HCT116 (cell line): ENCODE measurements around the gene PPP1R2B. TPM values are rescaled to one million over a fixed set of nuclear protein-coding genes. Genes with fewer than 3 reads are reported as not detected.

Experiments used
- ATAC-seq: fragments of 200-7000 bp; cut with Tn5 transposase; 2 replicates; pipeline ENCODE4 v1.9.1; 2020; ENCODE audit warnings: mild to moderate bottlenecking, moderate library complexity
- BruUV-seq: library from RNA; stranded (reverse); fragments of 400-500 nt; replicated peaks from 2 replicates; lab custom pipeline; 2021; lab: Mats Ljungman, UMichigan
- CTCF ChIA-PET: fragments of 300-600 bp; sonication (Branson Sonifier 250); formaldehyde crosslinking; loops from one replicate; lab custom pipeline; 2021; ENCODE audit warnings: antibody characterized with exemption; lab: Charles Lee
- POLR2A ChIA-PET: fragments of 300-600, 350-600 bp; sonication (Branson Sonifier 250); formaldehyde crosslinking; loops from one replicate; lab custom pipeline; 2021; ENCODE audit warnings: antibody characterized with exemption; lab: Charles Lee
- RAD21 ChIA-PET, 2 experiments: fragments of 300-600 bp; sonication (Branson Sonifier 250); formaldehyde crosslinking; loops; one replicate each; lab custom pipeline; 2023; ENCODE audit warnings: low total read pairs in 2 of 2; ENCODE audit not compliant: uncharacterized antibody in 2 of 2, unreplicated experiment in 2 of 2, low non-redundant PET in 1 of 2; lab: Charles Lee
- DNase-seq: peaks from one replicate; pipeline ENCODE4 v3.0.0-alpha.2; 2010; ENCODE audit warnings: low read depth, low spot score
- H2AFZ ChIP-seq: fragments of 200-600 bp; shearing (Covaris generic), sonication (generic); 2 replicates; pipeline ENCODE4 v1.6.1; 2017; ENCODE audit warnings: low read depth, mixed run types, mixed read lengths, antibody characterized with exemption, low read length; ENCODE audit not compliant: poor library complexity, severe bottlenecking
- H3K27ac ChIP-seq: 2 replicates; pipeline ENCODE4 v1.5.1; 2012; ENCODE audit warnings: low read depth, low read length
- H3K27me3 ChIP-seq: fragments of 200-600 bp; sonication (generic); 2 replicates; pipeline ENCODE4 v1.6.1; 2016; ENCODE audit warnings: mixed run types, low read length, mixed read lengths; ENCODE audit not compliant: insufficient read depth
- H3K36me3 ChIP-seq, 2 experiments: fragments of 200-500 bp in 1 of 2; fragments of 200-600 bp in 1 of 2; sonication (Bioruptor generic) in 1 of 2; sonication (generic) in 1 of 2; 2 replicates each; pipeline versions ENCODE4 v1.5.1 to v1.6.1; 2014 to 2016; ENCODE audit warnings: low read length in 2 of 2, inconsistent platforms in 1 of 2, mixed read lengths in 1 of 2, mixed run types in 1 of 2; ENCODE audit not compliant: insufficient read depth in 2 of 2, control insufficient read depth in 1 of 2
- H3K4me1 ChIP-seq, 2 experiments: fragments of 200-600 bp in 1 of 2; sonication (generic) in 1 of 2; 2 replicates each; pipeline versions ENCODE4 v1.5.1 to v1.6.1; 2012 to 2017; ENCODE audit warnings: low read length in 2 of 2, inconsistent platforms in 1 of 2, mild to moderate bottlenecking in 1 of 2, mixed read lengths in 1 of 2, mixed run types in 1 of 2, moderate library complexity in 1 of 2; ENCODE audit not compliant: insufficient read depth in 2 of 2, control insufficient read depth in 1 of 2
- H3K4me2 ChIP-seq: fragments of 200-600 bp; sonication (generic); 2 replicates; pipeline ENCODE4 v1.6.1; 2017; ENCODE audit warnings: mixed run types, low read length, mixed read lengths
- H3K4me3 ChIP-seq, 2 experiments: fragments of 200-600 bp in 1 of 2; sonication (generic) in 1 of 2; replicated peaks in 1 of 2; 2 replicates each; pipeline ENCODE4 v1.5.1; 2011 to 2016; ENCODE audit warnings: low read length in 2 of 2, control low read depth in 1 of 2, low read depth in 1 of 2, mild to moderate bottlenecking in 1 of 2, mixed read lengths in 1 of 2, mixed run types in 1 of 2
- H3K79me2 ChIP-seq: fragments of 200-600 bp; sonication (generic); 2 replicates; pipeline ENCODE4 v1.6.1; 2017; ENCODE audit warnings: mild to moderate bottlenecking, mixed run types, low read length, moderate library complexity, mixed read lengths; ENCODE audit not compliant: insufficient read depth
- H3K9ac ChIP-seq: fragments of 200-600 bp; sonication (generic); 2 replicates; pipeline ENCODE4 v1.6.1; 2016; ENCODE audit warnings: low read length, mixed read lengths
- H3K9me2 ChIP-seq: fragments of 200-600 bp; sonication (generic), shearing (Covaris generic); 2 replicates; pipeline ENCODE4 v1.6.1; 2017; ENCODE audit warnings: mixed run types, mild to moderate bottlenecking, moderate library complexity; ENCODE audit not compliant: insufficient read depth
- H3K9me3 ChIP-seq, 2 experiments: fragments of 200-500 bp in 1 of 2; fragments of 200-600 bp in 1 of 2; sonication (Bioruptor generic) in 1 of 2; sonication (generic) in 1 of 2; 2 replicates each; pipeline ENCODE4 v1.6.1; 2014 to 2017; ENCODE audit warnings: low read length in 2 of 2, mixed read lengths in 2 of 2, inconsistent platforms in 1 of 2, low read depth in 1 of 2, mild to moderate bottlenecking in 1 of 2, mixed run types in 1 of 2, moderate library complexity in 1 of 2; ENCODE audit not compliant: control insufficient read depth in 1 of 2, insufficient read depth in 1 of 2
- H4K20me1 ChIP-seq: fragments of 200-600 bp; sonication (generic), shearing (Covaris generic); 2 replicates; pipeline ENCODE4 v1.6.1; 2017; ENCODE audit warnings: mixed run types, mild to moderate bottlenecking, moderate library complexity; ENCODE audit not compliant: insufficient read depth
- CBX3 ChIP-seq: IDR thresholded peaks from 2 replicates; pipeline ENCODE4 v1.6.1; 2012; ENCODE audit warnings: low read depth
- CEBPB ChIP-seq: IDR thresholded peaks from 2 replicates; pipeline ENCODE4 v1.6.1; 2012; ENCODE audit warnings: low read depth
- EGR1 ChIP-seq: IDR thresholded peaks from 2 replicates; pipeline ENCODE4 v1.6.1; 2012; ENCODE audit warnings: low read depth
- ELF1 ChIP-seq: IDR thresholded peaks from 2 replicates; pipeline ENCODE4 v1.6.1; 2012; ENCODE audit warnings: low read depth, borderline replicate concordance
- EZH2 ChIP-seq: fragments of 200-600 bp; sonication (generic); IDR thresholded peaks from 2 replicates; pipeline ENCODE4 v1.6.1; 2017; ENCODE audit warnings: antibody characterized with exemption, mixed run types
- EZH2phosphoT487 ChIP-seq: fragments of 200-600 bp; IDR thresholded peaks from 2 replicates; pipeline ENCODE4 v1.6.1; 2018; ENCODE audit warnings: antibody characterized with exemption, borderline replicate concordance
- FOSL1 ChIP-seq: IDR thresholded peaks from 2 replicates; pipeline ENCODE4 v1.6.1; 2012; ENCODE audit warnings: low read depth
- MAX ChIP-seq: IDR thresholded peaks from 2 replicates; pipeline ENCODE4 v1.6.1; 2012
- POLR2A ChIP-seq: IDR thresholded peaks from 2 replicates; pipeline ENCODE4 v1.7.0; 2011; ENCODE audit warnings: borderline replicate concordance; ENCODE audit not compliant: insufficient read depth, insufficient read length; ENCODE audit errors: extremely low read depth
- RAD21 ChIP-seq: IDR thresholded peaks from 2 replicates; pipeline ENCODE4 v1.6.1; 2012; ENCODE audit warnings: low read depth, mild to moderate bottlenecking
- SIN3A ChIP-seq: IDR thresholded peaks from 2 replicates; pipeline ENCODE4 v1.6.1; 2012; ENCODE audit warnings: low read depth
- SP1 ChIP-seq: IDR thresholded peaks from 2 replicates; pipeline ENCODE4 v1.6.1; 2012; ENCODE audit warnings: low read depth
- SRF ChIP-seq: IDR thresholded peaks from 2 replicates; pipeline ENCODE4 v1.6.1; 2012; ENCODE audit warnings: low read depth
- TCF7L2 ChIP-seq: IDR thresholded peaks from 2 replicates; pipeline ENCODE4 v1.7.0; 2011; ENCODE audit warnings: borderline replicate concordance, inconsistent platforms; ENCODE audit not compliant: insufficient read depth, insufficient read length; ENCODE audit errors: extremely low read depth
- ZFX ChIP-seq: fragments of 450-650 bp; IDR thresholded peaks from 2 replicates; pipeline ENCODE4 v1.6.1; 2017
- ZNF274 ChIP-seq: fragments of 200-500 bp; sonication (Bioruptor generic); IDR thresholded peaks from 2 replicates; pipeline ENCODE4 v1.6.1; 2014; ENCODE audit warnings: mild to moderate bottlenecking, low read depth, low read length, inconsistent platforms
- intact Hi-C: fragments of 100-400 bp; cut with micrococcal nuclease; formaldehyde crosslinking; loops from 2 replicates; pipeline ENCODE4 v1.10.0; 2022
- total RNA-seq: library from RNA; stranded (reverse); gene quantifications from one replicate; pipeline ENCODE4 v1.2.1, GENCODE V29; 2021; ENCODE audit not compliant: unreplicated experiment
- TF ChIP-seq, protein P1 (sequence below): IDR thresholded peaks from 2 replicates; pipeline ENCODE4 v1.6.1; 2012
- TF ChIP-seq, protein P2 (sequence below): IDR thresholded peaks from 2 replicates; pipeline ENCODE4 v1.6.1; 2012; ENCODE audit warnings: low read depth

Gene PPP1R2B
- total RNA-seq, 1 experiment from 2014 or later: not detected

DNA sequence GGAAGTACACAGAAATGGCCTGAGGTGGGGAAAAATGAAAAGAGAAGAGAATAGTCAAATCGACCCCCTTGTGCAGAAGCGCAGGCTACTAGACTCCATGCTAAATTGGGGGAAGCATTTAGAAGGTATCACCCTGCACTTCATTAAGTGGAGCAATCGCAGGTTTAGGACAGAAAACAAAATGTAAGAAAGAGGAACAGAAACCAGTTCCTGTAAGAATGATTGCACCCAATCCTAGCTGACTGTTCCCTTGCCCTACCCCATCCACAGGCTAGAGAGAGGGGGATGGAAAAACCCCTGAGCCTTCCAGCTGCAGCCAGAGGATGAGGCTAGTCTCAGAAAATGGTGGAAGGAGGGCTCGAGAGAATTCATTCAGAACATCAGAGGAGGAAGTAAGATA, 23.9 kb upstream of the PPP1R2B start:
- no peak overlapping the region for H3K27ac ChIP-seq
- ChIA-PET POLR2A (no interaction called here), CTCF (no interaction called here), RAD21 (no interaction called here)
- H3K9ac ChIP-seq: no peak overlapping the region
- no peaks in the 10 kb centered on the region for H4K20me1 ChIP-seq
- 0 out of 2 replicates have a peak, but pooled peaks cover 4% of the 10 kb centered on the region for H3K27me3 ChIP-seq
- no peak overlapping the region for H3K4me3 ChIP-seq
- H3K36me3 ChIP-seq: no peaks in the 10 kb centered on the region
- ATAC-seq (no peak), DNase-seq (no peak)
- TF ChIP-seq FOSL1 (no peak), EZH2 (no peak), TCF7L2 (no peak), ZFX (no peak), EGR1 (no peak), RAD21 (no peak), SIN3A (no peak), CEBPB (no peak), ZNF274 (no peak), EZH2phosphoT487 (no peak), SP1 (no peak), ELF1 (no peak), SRF (no peak), POLR2A (no peak), CBX3 (no peak), MAX (no peak)
- TF ChIP-seq, protein P1, sequence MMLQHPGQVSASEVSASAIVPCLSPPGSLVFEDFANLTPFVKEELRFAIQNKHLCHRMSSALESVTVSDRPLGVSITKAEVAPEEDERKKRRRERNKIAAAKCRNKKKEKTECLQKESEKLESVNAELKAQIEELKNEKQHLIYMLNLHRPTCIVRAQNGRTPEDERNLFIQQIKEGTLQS: no peak
- TF ChIP-seq, protein P2, sequence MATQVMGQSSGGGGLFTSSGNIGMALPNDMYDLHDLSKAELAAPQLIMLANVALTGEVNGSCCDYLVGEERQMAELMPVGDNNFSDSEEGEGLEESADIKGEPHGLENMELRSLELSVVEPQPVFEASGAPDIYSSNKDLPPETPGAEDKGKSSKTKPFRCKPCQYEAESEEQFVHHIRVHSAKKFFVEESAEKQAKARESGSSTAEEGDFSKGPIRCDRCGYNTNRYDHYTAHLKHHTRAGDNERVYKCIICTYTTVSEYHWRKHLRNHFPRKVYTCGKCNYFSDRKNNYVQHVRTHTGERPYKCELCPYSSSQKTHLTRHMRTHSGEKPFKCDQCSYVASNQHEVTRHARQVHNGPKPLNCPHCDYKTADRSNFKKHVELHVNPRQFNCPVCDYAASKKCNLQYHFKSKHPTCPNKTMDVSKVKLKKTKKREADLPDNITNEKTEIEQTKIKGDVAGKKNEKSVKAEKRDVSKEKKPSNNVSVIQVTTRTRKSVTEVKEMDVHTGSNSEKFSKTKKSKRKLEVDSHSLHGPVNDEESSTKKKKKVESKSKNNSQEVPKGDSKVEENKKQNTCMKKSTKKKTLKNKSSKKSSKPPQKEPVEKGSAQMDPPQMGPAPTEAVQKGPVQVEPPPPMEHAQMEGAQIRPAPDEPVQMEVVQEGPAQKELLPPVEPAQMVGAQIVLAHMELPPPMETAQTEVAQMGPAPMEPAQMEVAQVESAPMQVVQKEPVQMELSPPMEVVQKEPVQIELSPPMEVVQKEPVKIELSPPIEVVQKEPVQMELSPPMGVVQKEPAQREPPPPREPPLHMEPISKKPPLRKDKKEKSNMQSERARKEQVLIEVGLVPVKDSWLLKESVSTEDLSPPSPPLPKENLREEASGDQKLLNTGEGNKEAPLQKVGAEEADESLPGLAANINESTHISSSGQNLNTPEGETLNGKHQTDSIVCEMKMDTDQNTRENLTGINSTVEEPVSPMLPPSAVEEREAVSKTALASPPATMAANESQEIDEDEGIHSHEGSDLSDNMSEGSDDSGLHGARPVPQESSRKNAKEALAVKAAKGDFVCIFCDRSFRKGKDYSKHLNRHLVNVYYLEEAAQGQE: no peak
- no peak overlapping the region for H2AFZ ChIP-seq
- no TSS peak for BruUV-seq
- no peaks in the 10 kb centered on the region for H3K79me2 ChIP-seq
- intact Hi-C loops: loop anchor here (10.0 kb wide), 1 partner anchor 1851 kb away; no protein-coding TSS in a partner anchor
- H3K9me2 ChIP-seq: no peaks in the 10 kb centered on the region
- H3K4me1 ChIP-seq: no peaks in the 10 kb centered on the region
- H3K9me3 ChIP-seq: no peaks in the 10 kb centered on the region
- no peak overlapping the region for H3K4me2 ChIP-seq
